ENCODE results near the gene NOP58. TPM values are rescaled to one million over a fixed set of nuclear protein-coding genes. Genes with fewer than 3 reads are reported as not detected.

The NOP58 gene
- total RNA-seq: 21.0 and 26.2 TPM in 2 replicates

DNA sequence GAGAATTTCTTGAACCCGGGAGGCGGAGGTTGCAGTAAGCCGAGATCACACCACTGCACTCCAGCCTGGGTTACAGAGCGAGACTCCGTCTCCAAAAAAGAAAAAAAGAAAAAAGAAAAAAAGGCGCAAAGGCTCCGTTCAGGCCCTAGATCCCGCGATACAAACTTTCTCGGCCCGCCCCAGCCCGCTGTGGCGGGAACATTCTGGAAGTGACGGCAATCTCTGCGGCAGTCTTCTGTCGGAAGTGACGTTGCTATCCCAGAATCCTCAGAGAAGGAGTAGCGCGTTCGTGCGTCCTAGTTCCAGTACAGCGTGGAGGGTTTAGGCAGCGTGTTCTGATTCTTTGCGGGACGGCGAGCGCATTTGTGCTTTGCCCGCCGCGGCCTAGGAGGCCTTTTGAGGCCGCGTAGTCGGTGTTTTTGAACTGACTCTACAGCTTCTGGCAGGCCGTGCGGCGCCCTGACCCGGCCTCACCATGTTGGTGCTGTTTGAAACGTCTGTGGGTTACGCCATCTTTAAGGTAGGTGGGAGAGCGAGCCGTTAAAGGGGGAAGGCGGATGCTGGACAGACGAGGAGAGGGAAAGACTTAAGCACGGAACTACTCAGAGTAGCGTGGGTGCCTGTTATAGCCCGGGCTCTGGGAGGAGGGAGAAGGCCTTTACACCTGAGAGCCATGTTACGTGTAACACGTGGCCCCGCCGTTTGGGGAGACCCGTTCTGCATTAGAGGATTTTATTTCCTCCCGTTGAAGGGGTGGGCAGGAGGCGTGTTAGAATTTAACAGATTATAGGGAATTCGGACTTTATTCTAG, at the start of gene NOP58:
NOP58 (plus strand) TSS at position 297 of the 811 bp plus-strand sequence; CDS start at position 476, 179 bp downstream.

DNA sequence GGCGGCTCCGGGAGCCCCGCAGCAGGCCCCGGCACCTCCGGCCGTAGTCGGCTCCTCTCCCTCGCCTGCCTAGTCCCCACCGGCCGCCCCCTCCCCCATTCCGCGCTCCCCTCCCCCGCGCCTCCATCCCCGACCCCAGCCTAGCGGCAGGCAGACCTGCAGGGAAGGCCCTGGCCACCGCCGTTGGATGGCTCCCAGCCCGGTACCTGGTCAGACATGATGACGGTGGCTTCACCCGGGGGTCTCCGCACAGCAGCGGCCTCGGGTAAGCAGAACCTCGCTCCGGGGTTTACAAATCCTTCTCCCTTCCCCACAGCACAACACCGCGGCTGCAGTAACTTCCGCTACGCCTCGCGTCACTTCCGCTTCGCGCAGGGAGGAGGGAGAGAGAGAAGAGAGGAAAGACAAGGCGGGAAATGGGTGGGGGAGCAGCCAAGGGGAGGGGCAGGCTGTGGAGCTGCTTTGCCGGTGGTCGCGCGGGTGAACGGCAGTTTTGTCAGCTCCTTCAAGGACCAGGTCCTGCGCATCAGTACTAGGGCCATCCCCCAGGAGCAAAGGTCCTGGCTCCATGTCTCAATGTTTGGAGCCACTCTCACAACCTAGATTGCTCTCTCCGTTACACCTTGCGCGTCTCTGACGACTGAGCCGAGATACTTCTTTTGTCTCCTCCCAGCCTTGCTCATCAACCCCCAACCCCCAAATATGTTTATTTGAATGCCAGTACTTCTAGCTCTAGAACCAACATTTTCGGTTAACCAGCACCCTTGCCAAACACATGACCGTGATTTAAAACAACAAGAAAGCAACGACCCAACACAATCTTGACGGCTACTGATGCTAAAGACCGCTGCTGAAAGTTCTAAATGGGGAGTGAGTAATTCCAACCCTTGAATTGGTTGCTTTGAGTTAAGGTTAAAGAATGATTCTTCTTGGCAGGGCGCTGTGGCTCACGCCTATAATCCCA, 27.0 kb upstream of the NOP58 start, which contains the start of gene SUMO1:
SUMO1 (minus strand) TSS at position 364 of the 964 bp plus-strand sequence; CDS start at position 218, 146 bp downstream.

Other genes with a start within 250 kb of the NOP58 start
- gene FZD7, start 231.9 kb upstream of the NOP58 start, total RNA-seq: 10.3 and 17.1 TPM in 2 replicates
- not detected in 2 replicates for gene KIAA2012, start 192.5 kb upstream of the NOP58 start, total RNA-seq
- 79.8 and 95.7 TPM in 2 replicates for gene SUMO1, start 27.2 kb upstream of the NOP58 start, total RNA-seq
- 23.0 and 26.9 TPM in 2 replicates for gene BMPR2, start 110.6 kb downstream of the NOP58 start, total RNA-seq